Subcutaneous adipose tissue (tissue), 4 donors: ENCODE data around the gene CERS6. TPM values are rescaled to one million over a fixed set of nuclear protein-coding genes. Genes with fewer than 3 reads are reported as not detected.

Experiments
- CTCF ChIP-seq: fragments of 450-650 bp; IDR thresholded peaks from one replicate; pipeline ENCODE4 v1.5.1; 2016; ENCODE audit warnings: low read depth, mild to moderate bottlenecking, control low read depth, antibody characterized with exemption, moderate library complexity
- total RNA-seq, 4 donors: library from RNA; depleted of rRNA; stranded (reverse); fragments of >200 nt; gene quantifications; one replicate each; pipeline ENCODE4 v1.1.0, GENCODE V29; 2016

Gene CERS6
- total RNA-seq, 4 donors from 2014 or later = 51.7 to 77.1 (median 59.3) TPM

DNA sequence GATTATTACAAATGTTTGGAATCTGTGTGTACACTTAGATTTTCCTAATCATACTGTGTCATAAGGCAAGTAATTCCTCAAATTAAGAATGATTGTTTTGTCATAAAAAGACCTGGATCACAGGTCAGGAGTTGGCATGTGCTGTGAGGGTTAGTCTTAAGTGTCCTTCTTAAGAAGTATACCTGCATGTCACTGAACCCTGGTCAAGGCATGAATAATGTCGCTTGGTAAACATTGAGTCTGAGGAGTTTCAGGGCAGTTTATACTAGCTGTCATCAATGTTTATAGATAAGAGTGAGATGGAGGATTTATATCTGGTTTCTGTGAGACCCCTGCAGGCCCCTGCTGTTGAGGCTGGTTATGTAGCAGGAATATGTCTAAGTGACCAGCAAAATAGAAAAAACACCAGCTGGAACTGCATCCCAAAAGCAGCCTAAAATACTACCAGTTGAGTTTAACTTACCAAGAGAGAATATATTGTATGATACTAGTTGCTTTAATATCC lies 234.4 kb downstream of the CERS6 start:
- no peak for TF ChIP-seq CTCF

- TF ChIP-seq CTCF = no peak
Observed at GRCh38 chr2:168691221-168691620, 235.1 kb downstream of the CERS6 start.

GRCh38 chr2:168692132-168692744 lies 236.2 kb downstream of the CERS6 start:
- TF ChIP-seq CTCF = no peak

DNA sequence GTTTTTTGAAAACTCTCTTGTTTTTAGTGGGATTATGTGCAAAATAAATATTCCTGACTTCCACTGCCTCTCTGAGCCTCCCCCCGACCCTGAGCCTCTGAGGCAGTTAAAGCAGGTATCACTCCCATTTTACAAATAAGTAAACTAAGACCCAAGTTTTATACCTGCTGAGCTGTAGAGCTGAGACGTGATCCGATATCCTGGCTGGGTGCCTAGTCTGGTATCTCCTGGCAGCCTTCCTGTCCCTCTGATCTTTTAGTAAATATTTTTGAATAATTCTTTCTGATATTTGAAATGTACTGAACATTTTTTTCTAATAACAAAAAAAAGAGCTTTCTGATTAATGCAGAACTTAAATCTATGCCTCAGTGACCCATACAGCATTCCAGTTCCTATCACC lies 238.1 kb downstream of the CERS6 start:
- TF ChIP-seq CTCF = no peak

GRCh38 chr2:168694866-168695265 lies 238.8 kb downstream of the CERS6 start:
- TF ChIP-seq CTCF = no peak

DNA sequence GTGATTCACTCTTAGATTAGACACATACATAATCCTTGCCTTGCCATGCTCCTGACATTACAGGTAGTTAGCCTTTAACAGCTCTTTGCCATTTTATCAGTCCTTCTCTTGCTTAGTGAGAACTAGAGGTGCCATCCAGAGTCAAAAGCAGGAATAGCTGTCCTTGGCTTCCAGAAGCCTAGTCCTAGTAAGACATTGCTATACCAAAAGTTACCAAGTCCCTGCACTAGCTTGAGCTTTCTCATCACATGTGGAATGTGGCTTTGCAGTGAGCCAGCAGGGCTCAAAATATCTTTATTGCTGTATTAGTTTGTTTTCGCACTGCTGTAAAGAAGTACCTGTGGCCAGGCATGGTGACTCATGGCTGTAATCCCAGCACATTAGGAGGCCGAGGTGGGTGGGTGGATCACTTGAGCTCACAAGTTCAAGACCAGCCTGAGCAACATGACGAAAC lies 241.6 kb downstream of the CERS6 start:
- no peak for TF ChIP-seq CTCF

DNA sequence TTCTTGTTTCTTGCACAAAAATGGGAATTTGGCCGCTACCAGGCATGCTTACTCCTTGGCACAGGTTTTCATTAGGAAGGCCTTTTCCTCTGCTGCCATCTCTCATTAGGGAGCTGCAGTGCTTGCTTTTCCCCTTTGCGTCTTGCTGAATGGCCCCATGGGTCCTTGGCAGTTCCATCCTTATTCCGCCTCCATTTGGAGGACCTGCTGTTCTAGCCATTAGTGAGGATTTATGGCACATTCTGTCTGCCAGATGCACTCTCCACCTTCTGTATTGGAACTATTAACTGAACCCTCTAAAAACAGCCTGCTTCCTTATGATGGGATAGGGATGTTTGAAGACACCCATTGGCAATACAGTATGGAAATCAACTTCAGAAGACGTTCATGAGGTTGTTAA lies 242.9 kb downstream of the CERS6 start:
- TF ChIP-seq CTCF = no peak
